ENCODE measurements around the gene CRBN. TPM values are rescaled to one million over a fixed set of nuclear protein-coding genes. Genes with fewer than 3 reads are reported as not detected.

CRBN gene
- total RNA-seq, 6 experiments from 2014 or later = 21.0 to 27.8 (median 26.0) TPM

DNA sequence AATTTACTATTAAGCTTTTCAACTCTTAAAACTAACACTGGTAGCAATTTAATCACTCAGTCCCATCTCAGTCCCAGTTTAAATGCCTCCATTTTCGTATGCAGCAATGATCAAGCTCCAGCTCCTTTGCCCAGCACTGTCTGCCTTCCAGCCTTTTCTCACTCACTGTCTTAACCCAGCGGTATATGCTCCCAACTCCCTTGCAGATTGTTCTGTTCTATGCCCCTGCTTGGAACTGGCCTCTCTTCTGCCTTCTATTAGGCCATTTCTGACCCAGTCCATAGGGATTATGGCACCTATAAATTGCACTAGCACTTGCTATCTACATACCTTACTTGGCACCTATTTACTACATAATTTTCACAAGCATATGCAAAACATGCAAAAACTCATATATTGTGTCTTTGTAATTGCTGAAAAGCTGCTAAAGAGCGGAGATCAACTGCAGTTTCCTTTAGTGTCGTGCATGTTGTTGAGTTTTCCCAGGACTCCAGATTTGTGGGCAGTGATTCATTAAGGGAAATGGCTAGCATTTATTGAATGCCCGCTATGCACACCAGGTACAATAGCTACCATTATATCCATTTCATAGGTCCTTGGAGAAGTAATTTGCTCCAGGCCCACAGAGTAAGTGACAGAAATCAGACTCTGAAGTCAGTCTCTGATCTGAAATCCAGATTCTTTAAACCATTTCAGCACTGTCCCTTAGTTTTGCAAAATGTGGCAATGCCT is 24.4 kb downstream of the CRBN start:
- H3K9me3 Mint-ChIP-seq = no peaks in the 10 kb centered on the region
- H3K4me1 Mint-ChIP-seq (ENCODE audit: low read depth) = no peaks in the 10 kb centered on the region
- H3K36me3 Mint-ChIP-seq (ENCODE audit: low read depth) = peaks cover 35% of the 10 kb centered on the region
- H3K4me3 Mint-ChIP-seq = no peak overlapping the region
- TF ChIP-seq, protein P1, sequence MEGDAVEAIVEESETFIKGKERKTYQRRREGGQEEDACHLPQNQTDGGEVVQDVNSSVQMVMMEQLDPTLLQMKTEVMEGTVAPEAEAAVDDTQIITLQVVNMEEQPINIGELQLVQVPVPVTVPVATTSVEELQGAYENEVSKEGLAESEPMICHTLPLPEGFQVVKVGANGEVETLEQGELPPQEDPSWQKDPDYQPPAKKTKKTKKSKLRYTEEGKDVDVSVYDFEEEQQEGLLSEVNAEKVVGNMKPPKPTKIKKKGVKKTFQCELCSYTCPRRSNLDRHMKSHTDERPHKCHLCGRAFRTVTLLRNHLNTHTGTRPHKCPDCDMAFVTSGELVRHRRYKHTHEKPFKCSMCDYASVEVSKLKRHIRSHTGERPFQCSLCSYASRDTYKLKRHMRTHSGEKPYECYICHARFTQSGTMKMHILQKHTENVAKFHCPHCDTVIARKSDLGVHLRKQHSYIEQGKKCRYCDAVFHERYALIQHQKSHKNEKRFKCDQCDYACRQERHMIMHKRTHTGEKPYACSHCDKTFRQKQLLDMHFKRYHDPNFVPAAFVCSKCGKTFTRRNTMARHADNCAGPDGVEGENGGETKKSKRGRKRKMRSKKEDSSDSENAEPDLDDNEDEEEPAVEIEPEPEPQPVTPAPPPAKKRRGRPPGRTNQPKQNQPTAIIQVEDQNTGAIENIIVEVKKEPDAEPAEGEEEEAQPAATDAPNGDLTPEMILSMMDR (IDR thresholded peaks at IDR 0.05) = no peak
- DNase-seq = no peak
- H3K27me3 Mint-ChIP-seq (ENCODE audit: insufficient read depth) = peaks cover 3% of the 10 kb centered on the region; the same call in 1 of the 2 replicates
- H3K27ac Mint-ChIP-seq = no peak overlapping the region

DNA sequence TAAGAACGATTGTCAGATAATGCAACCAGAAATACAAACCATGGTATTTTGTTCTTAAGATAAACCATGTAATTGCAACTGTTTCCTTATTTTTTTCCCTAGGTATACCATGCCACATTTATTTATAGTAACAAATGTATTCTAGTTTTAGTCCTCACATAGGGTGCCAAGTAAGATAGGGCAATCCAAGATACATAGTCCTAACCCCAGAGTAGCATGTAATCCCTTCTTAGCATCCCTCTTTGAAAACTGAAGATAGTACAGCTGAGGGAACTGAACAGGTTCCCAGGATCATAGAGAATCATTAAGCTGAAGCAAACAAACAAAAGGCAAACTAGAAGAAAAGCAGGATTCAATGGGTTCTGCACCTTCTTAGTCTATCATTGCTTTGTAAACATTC is 28.0 kb downstream of the CRBN start:
- DNase-seq = no peak
- Mint-ChIP-seq H3K4me3 (no peak overlapping the region), H3K9me3 (no peaks in the 10 kb centered on the region), H3K27me3 (ENCODE audit: insufficient read depth) (peaks cover 3% of the 10 kb centered on the region; the same call in 1 of the 2 replicates), H3K4me1 (ENCODE audit: low read depth) (peaks cover 6% of the 10 kb centered on the region; the same call in 1 of the 2 replicates), H3K27ac (no peak overlapping the region), H3K36me3 (ENCODE audit: low read depth) (peaks cover 32% of the 10 kb centered on the region)
- TF ChIP-seq, protein P1 (IDR thresholded peaks at IDR 0.05) = no peak

DNA sequence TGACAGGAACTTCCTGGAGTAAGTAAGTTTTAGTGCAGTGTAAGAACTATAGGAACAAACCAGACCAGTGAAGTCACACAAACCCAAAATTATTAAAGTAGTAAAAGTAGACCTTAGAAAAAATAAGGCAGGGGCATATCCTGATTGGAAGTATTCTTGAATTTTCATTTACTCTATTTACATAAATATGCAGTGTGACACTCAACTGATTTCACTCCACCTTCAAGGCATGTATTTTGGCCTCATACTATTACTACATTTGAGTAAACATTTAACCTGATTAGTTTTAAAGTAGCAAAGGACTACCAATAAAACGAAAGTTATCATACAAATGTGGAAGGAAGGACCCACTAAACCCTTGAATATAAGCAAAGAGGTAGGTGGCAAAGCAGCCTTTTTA is 29.9 kb downstream of the CRBN start:
- TF ChIP-seq, protein P1 (IDR thresholded peaks at IDR 0.05) = no peak
- no peak overlapping the region for H3K4me3 Mint-ChIP-seq
- H3K36me3 Mint-ChIP-seq (ENCODE audit: low read depth) = peaks cover 43% of the 10 kb centered on the region
- no peak for DNase-seq
- peaks cover 14% of the 10 kb centered on the region for H3K4me1 Mint-ChIP-seq (ENCODE audit: low read depth)
- H3K27ac Mint-ChIP-seq = no peak overlapping the region
- H3K9me3 Mint-ChIP-seq = no peaks in the 10 kb centered on the region
- no peaks in the 10 kb centered on the region for H3K27me3 Mint-ChIP-seq (ENCODE audit: insufficient read depth)

DNA sequence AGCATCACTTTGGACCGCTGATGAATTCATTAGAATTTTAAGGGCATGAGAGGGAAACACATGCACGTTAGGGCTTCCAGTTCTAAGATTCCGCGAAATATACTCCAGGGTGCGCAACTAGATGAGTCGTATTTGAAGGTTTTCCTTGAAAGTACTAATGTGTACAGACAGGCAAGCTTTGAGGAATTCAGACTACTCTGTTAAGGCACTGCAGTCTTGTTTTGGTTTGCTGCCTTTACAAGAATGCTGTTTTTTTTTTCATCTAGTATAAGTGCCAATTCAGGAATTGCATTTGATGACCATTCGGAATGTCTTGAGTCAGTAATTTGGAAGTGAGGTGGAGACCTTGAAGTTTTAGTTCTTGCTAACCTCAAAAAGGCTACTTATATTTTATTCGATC is 33.7 kb downstream of the CRBN start:
- H3K27ac Mint-ChIP-seq = no peak overlapping the region
- TF ChIP-seq, protein P1 (IDR thresholded peaks at IDR 0.05) = no peak
- peaks cover 14% of the 10 kb centered on the region for H3K4me1 Mint-ChIP-seq (ENCODE audit: low read depth)
- DNase-seq = no peak
- peaks cover 52% of the 10 kb centered on the region for H3K36me3 Mint-ChIP-seq (ENCODE audit: low read depth)
- H3K4me3 Mint-ChIP-seq = no peak overlapping the region
- H3K27me3 Mint-ChIP-seq (ENCODE audit: insufficient read depth) = no peaks in the 10 kb centered on the region
- no peaks in the 10 kb centered on the region for H3K9me3 Mint-ChIP-seq

DNA sequence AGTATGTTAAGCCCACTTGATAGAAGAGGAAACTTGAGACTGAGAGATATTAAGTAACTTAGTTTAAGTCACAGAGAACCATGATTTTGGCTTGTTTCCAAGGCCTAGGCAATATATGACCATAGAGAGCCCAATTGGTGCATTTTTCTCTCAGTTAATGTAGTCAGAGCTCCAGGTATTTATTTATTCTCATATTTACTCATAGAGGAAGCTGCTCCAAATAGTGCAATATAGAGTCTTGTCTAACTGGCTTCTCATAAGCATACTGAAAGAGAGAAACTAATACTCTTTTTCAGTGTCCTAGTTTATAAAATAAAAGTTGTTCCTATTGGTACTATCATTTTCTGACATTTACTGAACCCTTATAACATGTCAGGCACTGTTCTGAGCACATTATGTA is 37.6 kb downstream of the CRBN start:
- TF ChIP-seq, protein P1 (IDR thresholded peaks at IDR 0.05) = no peak
- DNase-seq = no peak
- H3K4me3 Mint-ChIP-seq = no peak overlapping the region
- peaks cover 47% of the 10 kb centered on the region for H3K36me3 Mint-ChIP-seq (ENCODE audit: low read depth)
- H3K9me3 Mint-ChIP-seq = no peaks in the 10 kb centered on the region
- no peaks in the 10 kb centered on the region for H3K27me3 Mint-ChIP-seq (ENCODE audit: insufficient read depth)
- H3K4me1 Mint-ChIP-seq (ENCODE audit: low read depth) = peaks cover 12% of the 10 kb centered on the region
- no peak overlapping the region for H3K27ac Mint-ChIP-seq

Data from HFFc6 (cell line).